Gastrocnemius medialis (tissue), 4 donors: Measurements from ENCODE around the gene SLC17A7.

ENCODE experiments used
- CTCF ChIP-seq, 5 experiments: fragments of 450-650 bp in 3 of 5; fragments of 200-600 bp in 2 of 5; sonication (generic) in 2 of 5; IDR thresholded peaks in 4 of 5; conservative IDR thresholded peaks in 1 of 5; 1 replicate in 4 of 5; 2 replicates in 1 of 5; pipeline ENCODE4 v1.5.1; 2016 to 2019; ENCODE audit warnings: antibody characterized with exemption in 5 of 5, mild to moderate bottlenecking in 3 of 5, moderate library complexity in 3 of 5
- POLR2A ChIP-seq, 2 donors: fragments of 450-650 bp; IDR thresholded peaks; one replicate each; pipeline ENCODE4 v1.6.1; 2017; ENCODE audit warnings: antibody characterized with exemption in 2 of 2, mild to moderate bottlenecking in 2 of 2, moderate library complexity in 2 of 2

DNA sequence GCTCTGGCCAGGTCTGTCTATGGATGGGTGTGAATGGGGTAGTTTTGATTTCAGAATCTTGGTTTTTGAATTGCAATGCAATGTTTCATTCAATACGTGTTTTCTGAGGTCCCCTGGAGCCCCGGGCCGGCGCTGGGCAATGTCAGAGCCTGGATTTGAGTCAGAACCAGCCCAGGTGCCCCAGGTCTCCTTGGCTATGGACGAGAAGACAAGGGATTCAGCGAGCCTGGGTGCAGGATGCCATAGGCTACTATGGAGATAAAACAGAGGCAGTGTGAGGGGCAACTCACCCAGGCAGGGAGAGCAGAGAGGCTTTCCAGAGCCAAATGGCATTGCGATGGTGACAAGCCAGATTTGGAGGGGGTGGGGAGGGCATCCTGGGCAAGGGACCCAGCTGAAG, 44.9 kb upstream of the SLC17A7 start:
- TF ChIP-seq CTCF (IDR thresholded peaks at IDR 0.05 in 4 of 5, conservative IDR thresholded peaks at IDR 0.05 in 1 of 5) (no peak), POLR2A (IDR thresholded peaks at IDR 0.05) (no peak)
